ENCODE results near the gene TMEM200C.

TMEM200C gene

DNA sequence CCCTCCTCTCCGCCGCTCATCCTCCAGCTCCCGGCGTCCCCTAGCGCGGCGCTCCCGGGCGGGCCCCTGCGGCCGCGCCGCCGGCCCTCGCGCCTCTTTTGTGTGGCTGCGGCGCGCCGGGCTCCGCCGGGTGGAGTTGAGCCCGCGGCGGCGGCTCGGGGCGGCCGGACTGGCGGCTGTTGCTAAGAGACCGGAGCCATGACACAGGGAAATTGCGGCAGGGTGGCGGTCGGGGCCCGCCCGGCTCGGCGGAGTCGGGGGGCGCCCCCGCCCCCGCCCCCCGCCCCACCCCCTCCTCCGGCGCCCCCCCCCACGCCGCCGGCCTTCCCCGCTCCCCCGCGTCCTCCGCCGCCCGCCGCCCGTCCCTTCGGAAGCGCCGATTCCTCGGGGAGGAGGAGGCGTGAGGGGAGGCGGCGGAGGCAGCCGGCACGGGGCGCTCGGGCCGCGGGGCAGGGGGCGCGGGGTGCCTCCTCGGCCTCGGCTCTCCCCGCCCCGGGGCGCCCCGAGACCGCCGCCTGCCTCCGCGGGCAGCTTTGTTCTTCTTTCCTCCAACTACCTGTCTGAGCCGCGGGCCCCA lies at the start of gene TMEM200C:
TSS of gene TMEM200C (minus strand) at position 224 of the 577 bp plus-strand sequence. CDS start 3,459 bp downstream, outside the sequence.
- DNase-seq, result no peak

- no peak for DNase-seq
Observed at GRCh38 chr18:5944448-5944847, 49.1 kb upstream of the TMEM200C start.

DNA sequence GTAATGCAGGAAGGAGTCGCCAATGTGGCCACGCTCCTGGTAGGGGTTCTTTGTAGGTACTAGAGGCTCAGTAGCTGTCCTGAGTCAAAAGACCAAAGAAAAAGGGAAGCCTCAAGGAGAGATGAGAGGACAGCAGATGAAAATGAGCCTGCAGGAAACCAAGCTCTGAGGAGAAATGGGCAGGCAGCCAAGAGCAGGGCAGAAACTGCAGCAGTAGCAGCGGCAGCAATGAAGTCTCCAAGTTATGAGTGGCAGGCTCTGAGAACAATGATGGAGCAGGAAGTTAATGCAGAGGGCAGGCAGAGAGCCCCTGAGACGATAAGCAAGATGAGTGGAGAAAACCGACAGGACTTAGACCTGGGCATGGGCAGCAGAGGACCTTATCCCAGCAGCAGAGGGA lies 48.2 kb upstream of the TMEM200C start:
- DNase-seq, result no peak

DNA sequence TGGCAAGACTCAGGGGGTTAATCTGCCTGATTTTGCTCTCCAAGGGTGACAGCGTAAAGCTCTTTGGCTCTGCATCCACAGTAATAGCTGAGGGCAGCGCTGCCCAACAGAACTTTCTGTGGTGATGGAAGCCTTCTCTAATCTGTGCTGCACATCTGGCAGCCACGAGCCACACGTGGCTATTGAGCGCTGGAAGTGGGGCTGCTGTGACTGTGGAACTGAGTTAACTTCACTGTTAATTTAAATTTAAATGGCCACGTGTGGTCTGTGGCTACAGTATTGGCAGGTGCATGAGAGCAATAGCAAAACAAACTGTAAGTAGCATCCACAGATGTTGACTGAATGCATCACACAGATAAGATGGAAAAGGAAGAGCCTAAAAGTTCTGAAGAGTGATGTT lies 47.3 kb upstream of the TMEM200C start:
- no peak for DNase-seq

GRCh38 chr18:5941890-5942289 lies 46.6 kb upstream of the TMEM200C start:
- no peak for DNase-seq

DNA sequence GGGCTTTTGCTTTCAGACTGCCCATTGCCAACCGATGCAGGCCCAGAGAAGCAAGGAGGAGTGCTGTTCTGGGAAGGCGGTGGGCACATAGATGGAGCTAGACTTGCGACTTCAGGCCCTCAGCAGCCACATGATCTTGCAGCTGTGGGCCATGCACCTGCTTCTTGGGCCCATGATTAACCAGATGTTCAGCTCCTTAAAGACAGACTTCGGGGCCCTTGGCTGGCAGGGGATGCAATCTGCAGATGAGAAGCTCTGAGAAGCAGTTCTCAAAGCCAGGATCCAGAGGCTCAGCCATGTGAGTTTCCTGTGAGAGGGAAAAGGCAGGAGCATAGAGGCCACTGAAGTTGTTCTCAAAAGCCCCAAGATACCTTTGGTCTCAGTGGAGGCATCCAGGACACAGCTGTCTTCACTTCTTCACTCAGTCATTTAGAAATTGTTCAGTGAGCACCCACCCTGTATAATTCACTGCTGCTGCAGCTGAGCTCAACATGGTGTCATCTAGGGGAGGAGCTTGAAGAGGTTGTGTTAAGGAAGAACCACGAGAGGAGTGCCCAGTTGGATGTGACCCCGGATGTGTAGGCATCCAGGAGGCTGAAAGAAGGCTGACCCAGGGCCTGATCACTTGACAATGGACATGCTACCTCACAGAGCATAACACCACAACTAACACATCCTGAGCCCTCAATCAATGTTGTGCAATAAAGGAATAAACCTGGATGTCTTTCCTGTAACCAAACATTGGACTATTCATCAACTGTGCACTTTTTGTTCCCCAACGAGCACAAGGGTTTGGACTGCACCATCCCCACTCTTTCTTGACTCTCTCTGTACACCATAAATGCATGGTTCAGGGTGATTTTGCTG lies 44.7 kb upstream of the TMEM200C start:
- DNase-seq, result no peak

DNA sequence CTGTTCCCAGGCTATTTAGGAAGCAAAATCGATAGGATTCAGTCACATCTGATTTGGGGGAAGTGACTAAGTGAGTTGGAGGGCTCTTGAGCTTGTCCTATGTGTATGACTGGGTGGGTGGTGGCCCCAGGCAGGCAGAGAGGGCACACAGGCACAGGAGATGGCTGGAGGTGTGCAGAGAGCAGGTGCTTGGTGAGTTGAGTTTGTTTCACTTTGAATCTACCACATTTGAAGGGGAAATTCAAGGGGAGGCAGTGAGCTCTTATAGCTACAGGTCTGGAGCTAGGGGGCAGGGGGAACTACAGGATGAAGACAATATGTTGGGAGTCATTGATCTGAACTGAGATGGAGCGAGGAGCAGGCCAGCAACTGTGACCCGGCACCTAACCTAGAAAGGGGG lies 42.5 kb upstream of the TMEM200C start:
- DNase-seq, result no peak

GRCh38 chr18:5937121-5937520 lies 41.8 kb upstream of the TMEM200C start:
- DNase-seq, result no peak

GRCh38 chr18:5930789-5931188 lies 35.5 kb upstream of the TMEM200C start:
- DNase-seq, result no peak

- no peak for DNase-seq
Observed at GRCh38 chr18:5918205-5918858, 23.0 kb upstream of the TMEM200C start.

- DNase-seq, result no peak
Observed at GRCh38 chr18:5914951-5915350, 19.6 kb upstream of the TMEM200C start.

DNA sequence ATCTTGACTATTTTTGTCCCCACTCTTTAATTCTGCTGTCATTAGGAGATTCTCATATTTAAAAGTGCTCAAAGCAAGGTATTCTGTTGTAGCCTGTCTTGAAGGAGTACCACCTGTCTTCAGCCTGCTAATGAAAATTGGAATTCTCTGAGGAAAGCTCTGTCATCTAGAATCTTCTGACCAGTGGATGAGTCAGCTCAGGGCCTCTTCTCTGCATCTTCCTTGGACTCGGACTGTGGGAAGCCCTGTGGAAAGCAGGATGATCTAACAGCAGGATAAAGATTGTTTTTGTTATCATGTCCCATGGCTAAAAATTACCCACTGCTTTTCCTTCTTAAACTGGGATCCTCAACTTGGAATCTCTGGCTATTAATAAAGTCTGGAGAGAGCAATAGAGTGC lies 18.7 kb upstream of the TMEM200C start:
- DNase-seq, result no peak

GRCh38 chr18:5912566-5912965 lies 17.2 kb upstream of the TMEM200C start:
- DNase-seq, result no peak

DNA sequence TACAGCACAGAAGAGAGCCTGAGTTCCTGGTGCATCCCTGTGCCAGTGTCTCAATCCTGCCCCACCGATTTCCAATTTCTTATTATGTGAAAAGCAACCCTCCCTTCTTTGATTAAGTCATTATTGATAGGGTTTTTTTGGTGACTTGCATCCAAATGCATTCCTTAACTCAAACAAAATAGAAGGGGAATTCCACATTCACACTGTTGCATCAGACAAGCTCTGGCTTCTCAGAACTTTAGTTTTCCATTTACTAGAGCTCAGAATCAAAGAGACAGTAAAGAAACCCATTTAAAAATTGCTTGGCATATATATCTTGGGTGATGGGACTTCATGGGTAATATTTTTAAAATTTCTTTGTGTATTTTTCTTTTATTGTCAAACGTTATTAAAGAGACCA lies 13.8 kb upstream of the TMEM200C start:
- no peak for DNase-seq

GRCh38 chr18:5903386-5903785 lies 8.1 kb upstream of the TMEM200C start:
- DNase-seq, result no peak

DNA sequence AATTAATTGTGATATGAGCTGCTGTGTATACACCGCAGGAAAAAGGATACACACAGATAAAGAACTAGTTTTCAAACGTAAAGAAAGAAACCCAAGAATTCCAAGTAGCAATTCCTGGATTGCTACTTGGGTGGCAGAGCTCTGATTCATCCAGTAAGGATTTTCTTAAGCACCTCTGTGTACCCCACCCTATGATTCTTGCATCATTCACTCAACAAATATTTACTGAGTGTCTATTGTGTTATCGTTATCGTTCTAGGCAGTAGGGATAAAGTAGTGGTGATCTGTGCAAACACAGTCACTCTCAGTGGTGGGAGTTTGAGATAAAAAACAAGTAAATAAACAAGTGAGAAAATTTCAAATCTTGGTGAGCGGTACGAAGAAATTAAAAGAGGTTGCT lies 4.9 kb upstream of the TMEM200C start:
- DNase-seq, result no peak

DNA sequence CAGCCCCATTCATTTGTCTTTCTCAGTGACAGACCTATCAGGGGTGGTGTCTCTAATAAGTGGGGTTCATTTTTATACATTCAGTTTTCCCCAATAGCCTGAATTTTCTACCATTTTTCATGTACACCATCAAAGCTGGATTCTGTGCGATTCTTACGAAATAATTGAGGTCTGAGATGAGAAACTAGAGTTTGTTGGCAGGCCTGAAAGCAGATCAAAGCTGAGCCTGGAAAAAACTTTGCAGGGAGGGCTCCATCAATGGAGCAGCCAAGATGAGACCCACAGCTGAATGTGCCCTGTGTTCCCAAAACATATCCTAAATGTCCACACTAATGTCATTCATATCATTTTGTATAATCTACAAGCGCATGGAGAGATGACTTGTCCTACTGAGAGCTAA lies 4.5 kb upstream of the TMEM200C start:
- no peak for DNase-seq

DNA sequence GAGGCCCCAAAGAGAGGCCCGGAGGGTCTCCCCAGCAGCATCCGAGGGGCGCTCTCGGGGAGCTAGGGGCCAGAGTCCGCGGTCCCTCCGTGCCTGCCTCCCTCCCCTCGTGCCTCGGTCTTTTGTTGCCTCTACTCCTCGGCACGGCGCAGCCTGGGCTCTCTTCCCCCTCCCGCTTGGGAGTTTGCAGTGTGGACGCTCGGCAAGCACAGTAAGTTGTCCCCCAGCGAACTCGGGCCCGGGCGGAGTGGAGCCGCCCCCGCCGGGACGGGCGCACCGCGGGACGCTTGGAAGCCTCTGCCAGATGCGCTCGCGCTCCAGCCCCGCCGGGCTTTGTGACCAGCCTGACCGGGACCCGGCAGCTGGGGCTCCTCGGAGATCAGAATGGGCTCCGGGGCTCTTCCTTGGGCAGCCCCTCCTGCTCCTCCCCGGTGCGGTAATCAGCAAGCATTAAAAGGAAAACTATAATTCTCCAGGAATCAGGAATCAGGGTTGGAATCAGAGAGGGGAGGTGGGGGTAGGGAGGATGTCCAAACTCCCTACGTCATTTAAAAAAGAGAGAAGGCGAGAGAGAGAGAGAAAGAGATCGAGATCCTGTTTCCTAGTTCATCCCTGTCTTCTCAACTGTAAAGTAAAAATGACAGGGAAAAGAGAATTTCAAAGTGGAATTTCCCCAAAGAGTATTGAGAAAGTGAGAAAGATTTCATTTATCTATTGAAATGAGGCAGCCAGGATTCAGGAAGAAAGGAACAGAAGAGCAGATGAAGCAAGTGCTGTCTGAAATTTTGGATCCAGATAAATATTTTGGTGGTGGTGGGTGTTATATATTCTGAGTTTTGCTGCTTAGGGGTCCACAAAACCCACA lies 786 bp upstream of the TMEM200C start:
- DNase-seq, result no peak

- no peak for DNase-seq
Observed at GRCh38 chr18:5894611-5895298, 567 bp downstream of the TMEM200C start.

GRCh38 chr18:5893956-5894610 lies 1.2 kb downstream of the TMEM200C start:
- no peak for DNase-seq

- no peak for DNase-seq
Observed at GRCh38 chr18:5892823-5893431, 2.4 kb downstream of the TMEM200C start.

- DNase-seq, result no peak
Observed at GRCh38 chr18:5891854-5892215, 3.5 kb downstream of the TMEM200C start.

Measured in CD4-positive, alpha-beta T cell treated with Interleukin-15 for 1 hour (primary cell).